Neuron (in vitro differentiated cells): ENCODE data around the gene ABCA4.

Experiments
- H2AFZ ChIP-seq: one replicate; pipeline ENCODE4 v1.6.1; 2013; ENCODE audit warnings: low read depth, mild to moderate bottlenecking, inconsistent platforms, low read length, moderate library complexity
- H3K27me3 ChIP-seq: one replicate; pipeline ENCODE4 v1.6.1; 2013; ENCODE audit warnings: low read length; ENCODE audit not compliant: insufficient read depth
- H3K36me3 ChIP-seq: one replicate; pipeline ENCODE4 v1.6.1; 2013; ENCODE audit warnings: low read length; ENCODE audit not compliant: insufficient read depth
- H3K4me1 ChIP-seq: one replicate; pipeline ENCODE4 v1.6.1; 2013; ENCODE audit warnings: low read length; ENCODE audit not compliant: insufficient read depth
- H3K4me3 ChIP-seq: 2 replicates; pipeline ENCODE4 v1.5.1; 2013; ENCODE audit warnings: mild to moderate bottlenecking, low read length, moderate library complexity
- H3K9me3 ChIP-seq: one replicate; pipeline ENCODE4 v1.6.1; 2013; ENCODE audit warnings: low read length

The ABCA4 gene

DNA sequence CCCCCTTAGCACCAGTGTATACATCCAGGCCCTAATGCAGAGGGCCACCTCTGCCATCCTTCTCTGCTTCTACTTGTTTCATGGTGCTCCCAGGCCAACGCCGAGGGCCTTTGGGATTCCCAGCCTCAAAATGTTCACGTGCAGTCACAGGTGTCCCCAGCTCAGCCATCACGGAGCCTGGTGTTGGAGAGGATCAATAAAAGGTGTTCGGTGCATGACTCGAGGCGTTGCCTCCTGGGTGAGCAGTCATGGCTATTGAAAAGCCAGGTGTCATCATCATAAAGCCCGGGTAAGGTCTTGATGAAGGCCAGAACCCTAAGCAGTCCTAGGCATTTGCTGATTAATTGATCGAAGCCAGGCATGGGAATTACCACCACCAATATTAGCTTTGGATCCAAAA lies 76.1 kb downstream of the ABCA4 start:
- Histone ChIP-seq H3K36me3 (no peaks in the 10 kb centered on the region), H3K27me3 (no peaks in the 10 kb centered on the region)

DNA sequence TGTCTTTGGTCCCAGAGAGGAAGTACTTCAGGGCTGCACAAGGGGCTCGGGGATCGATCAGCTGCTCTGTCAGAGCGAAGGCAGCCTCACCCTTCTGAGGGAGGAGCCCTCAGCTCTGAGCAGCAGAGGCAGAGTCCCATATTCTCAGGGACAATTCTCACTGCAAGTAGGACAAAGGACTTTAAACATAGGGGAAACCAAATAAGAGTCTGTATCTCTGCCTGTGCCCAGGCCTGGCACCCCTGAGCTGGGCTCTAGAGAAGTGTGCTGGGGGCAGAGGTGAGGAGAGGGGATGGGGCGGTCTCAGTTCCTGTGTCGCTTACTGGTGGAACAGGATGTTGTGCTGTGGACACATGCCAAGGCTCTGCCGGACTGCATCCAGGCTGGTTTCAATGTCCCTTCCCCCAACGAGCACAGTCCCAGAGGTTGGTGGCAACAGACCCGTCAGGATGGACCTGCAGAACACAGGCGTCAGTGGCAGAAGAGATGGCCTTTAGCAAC lies 76.6 kb downstream of the ABCA4 start:
- no peak overlapping the region for H3K4me3 ChIP-seq
- no peaks in the 10 kb centered on the region for H3K9me3 ChIP-seq
- H3K4me1 ChIP-seq, result no peaks in the 10 kb centered on the region
- no peak overlapping the region for H2AFZ ChIP-seq
- H3K27me3 ChIP-seq, result no peaks in the 10 kb centered on the region
- no peaks in the 10 kb centered on the region for H3K36me3 ChIP-seq

More for the DNA sequence above, 76.1 kb downstream of the ABCA4 start:
- H3K9me3 ChIP-seq, result no peaks in the 10 kb centered on the region
- H2AFZ ChIP-seq, result no peak overlapping the region
- H3K4me3 ChIP-seq, result no peak overlapping the region
- H3K4me1 ChIP-seq, result no peaks in the 10 kb centered on the region

DNA sequence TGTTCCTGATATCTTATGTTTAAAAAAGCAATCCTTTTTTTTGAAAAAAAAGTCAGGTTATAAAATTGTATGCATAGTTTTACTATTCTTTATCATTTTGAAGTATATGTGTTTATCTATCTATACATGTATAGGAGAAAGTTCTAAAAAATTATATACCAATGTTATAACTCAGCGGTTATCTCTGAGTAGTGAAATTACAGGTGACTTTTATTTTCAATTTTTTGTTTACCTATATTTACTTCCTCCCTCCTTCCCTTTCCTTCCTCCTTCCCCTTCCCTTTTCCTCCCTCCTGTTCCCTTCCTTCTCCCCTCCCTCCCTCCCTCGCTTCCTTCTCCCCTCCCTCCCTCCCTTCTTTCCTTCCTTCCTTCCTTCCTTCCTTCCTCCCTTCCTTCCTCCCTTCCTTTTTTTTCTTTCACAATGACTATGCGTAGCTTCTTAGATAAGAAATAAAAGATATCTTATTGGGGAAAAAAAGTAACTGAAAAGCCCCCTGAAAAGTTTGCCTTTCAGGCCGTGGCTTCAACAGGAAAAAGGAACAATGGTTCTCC lies 77.1 kb downstream of the ABCA4 start:
- Histone ChIP-seq H3K9me3 (no peaks in the 10 kb centered on the region), H3K4me1 (no peaks in the 10 kb centered on the region), H3K4me3 (no peak overlapping the region), H2AFZ (no peak overlapping the region), H3K27me3 (no peaks in the 10 kb centered on the region), H3K36me3 (no peaks in the 10 kb centered on the region)

DNA sequence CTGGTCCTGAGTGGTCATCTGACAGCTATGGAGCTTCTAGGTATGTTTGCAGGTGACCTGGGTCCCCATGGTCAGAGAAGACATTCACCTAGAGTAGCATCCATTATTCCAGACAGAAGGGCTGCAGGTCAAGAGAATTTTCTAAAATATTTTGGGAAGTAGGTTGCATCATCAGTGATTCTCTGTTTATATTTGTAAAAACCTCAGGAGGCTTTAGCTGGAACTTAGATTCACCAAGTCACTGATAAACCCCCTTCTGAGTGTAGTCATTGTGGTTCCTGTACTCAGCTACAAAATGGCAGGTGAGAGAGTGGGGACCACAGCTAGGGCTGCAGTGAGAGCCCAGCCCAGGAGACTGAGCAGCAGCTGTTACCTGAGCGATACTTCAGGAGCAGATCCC lies 78.6 kb downstream of the ABCA4 start:
- H3K4me1 ChIP-seq, result peaks cover 5% of the 10 kb centered on the region
- no peaks in the 10 kb centered on the region for H3K36me3 ChIP-seq
- H3K9me3 ChIP-seq, result no peaks in the 10 kb centered on the region
- no peak overlapping the region for H3K4me3 ChIP-seq
- H2AFZ ChIP-seq, result no peak overlapping the region
- H3K27me3 ChIP-seq, result peaks cover 2% of the 10 kb centered on the region

DNA sequence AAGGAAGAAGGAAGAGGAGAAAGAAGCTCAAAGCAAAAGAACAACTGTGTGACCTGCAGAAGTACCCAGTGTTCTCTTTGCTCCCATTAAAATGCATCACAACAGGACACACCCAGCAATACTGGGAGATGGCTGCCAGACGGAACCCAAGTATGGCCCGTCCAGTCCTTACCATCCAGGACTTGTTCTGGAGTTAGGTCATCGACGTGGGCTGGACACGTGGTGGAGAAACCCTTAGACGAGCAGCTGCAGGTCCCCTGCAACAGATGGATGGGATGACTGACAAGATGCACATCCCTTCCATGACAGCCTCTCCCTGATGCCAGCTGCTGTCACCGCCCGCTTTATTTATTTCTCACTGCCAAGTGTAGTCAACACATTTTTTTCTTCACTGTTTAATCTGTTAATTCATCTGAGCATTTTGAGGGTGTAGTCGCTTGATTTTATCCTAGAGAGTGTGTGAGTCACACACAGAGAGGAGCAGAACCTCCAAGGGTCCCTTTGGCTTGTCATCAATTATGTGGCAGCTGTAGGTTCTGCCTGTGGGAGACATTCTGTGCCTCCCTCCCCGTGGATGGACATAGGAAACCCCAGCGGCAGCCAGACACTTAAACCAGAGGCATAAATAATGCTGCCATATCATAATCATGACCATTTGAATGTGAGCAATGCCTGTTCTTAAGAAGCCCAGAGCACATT lies 80.9 kb downstream of the ABCA4 start:
- Histone ChIP-seq H3K9me3 (no peaks in the 10 kb centered on the region), H3K27me3 (peaks cover 4% of the 10 kb centered on the region), H3K36me3 (no peaks in the 10 kb centered on the region), H3K4me3 (no peak overlapping the region), H2AFZ (no peak overlapping the region), H3K4me1 (peaks cover 5% of the 10 kb centered on the region)

DNA sequence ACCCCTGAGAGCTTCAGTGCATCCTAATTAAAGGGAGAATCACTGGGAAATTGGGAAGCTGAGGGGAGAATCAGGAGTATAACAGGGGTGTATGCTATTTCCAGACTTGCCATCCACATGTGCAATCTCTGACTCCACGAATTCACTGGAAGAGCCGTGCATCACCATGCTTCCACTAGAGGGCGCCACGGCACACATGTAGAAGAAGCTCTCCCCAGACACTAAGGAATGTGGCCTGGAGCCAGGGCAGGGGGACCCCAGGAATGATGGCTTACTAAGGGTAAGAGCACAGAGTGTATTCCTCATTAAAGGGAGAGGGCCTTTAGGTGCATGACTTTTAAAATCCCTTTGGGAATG lies 81.5 kb downstream of the ABCA4 start:
- no peak overlapping the region for H3K4me3 ChIP-seq
- peaks cover 4% of the 10 kb centered on the region for H3K27me3 ChIP-seq
- H3K4me1 ChIP-seq, result peaks cover 5% of the 10 kb centered on the region
- no peaks in the 10 kb centered on the region for H3K36me3 ChIP-seq
- no peak overlapping the region for H2AFZ ChIP-seq
- H3K9me3 ChIP-seq, result no peaks in the 10 kb centered on the region

DNA sequence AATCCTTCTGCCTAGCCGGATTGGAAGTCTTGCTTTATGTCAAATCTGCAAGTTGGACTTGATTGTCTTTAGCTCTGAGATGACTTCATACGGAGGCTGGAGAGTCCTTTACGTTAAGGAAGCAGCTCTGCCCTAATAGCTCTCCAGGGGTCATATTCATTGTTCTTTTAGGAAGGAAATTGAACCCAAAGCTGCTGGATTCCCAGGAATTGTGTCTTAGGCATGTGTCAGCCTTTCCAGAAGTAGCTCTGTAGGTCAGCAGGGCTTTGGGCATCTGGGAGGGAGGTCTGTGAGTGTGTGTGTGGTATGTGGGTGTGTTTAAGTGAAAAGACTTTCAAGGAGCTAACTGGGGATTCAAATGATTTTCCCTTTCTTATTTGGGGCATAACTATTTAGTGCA lies 82.4 kb downstream of the ABCA4 start:
- Histone ChIP-seq H3K27me3 (peaks cover 4% of the 10 kb centered on the region), H3K36me3 (no peaks in the 10 kb centered on the region), H3K4me1 (peaks cover 5% of the 10 kb centered on the region), H2AFZ (no peak overlapping the region), H3K9me3 (no peaks in the 10 kb centered on the region), H3K4me3 (no peak overlapping the region)

DNA sequence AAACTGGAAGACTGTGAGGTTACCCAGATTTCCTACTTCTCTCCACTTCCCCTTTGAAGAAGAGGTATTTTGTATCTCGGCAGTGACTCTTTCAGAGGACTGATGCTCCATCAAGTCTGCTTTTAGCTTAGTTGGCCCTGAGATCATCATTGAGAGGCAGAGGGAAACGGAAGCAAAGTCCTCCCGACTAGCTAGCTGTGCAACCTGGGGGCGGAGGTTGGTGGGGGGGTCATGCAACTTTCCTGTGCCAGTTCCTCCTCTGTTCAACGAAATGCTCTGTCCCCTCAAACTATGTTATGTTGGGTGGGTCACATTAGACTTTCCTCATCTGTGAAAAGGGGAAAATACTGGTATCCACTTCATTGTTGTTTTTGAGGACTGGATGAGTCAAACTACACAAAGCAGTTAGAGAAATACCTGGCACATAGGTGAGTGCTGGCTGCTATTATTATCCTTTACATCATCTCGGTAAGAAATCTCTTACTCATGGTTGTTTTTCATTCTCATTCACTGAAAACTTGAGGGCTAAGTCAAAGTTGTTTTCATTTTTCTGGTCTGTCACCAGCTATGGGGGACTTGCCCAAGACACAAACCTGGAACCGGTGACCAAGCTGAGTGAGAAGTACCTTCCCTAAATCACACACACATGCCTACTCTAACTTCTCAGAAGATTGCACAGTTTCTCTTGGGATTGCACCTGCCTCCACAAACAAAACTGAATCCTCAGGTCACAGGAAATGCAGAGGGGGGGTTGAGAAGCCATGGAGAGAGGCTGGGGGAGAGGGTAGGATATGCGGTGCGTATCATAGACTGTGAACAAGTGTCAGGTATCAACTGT lies 83.3 kb downstream of the ABCA4 start:
- Histone ChIP-seq H3K4me3 (no peak overlapping the region), H2AFZ (no peak overlapping the region), H3K27me3 (peaks cover 4% of the 10 kb centered on the region), H3K9me3 (no peaks in the 10 kb centered on the region), H3K36me3 (no peaks in the 10 kb centered on the region), H3K4me1 (peaks cover 5% of the 10 kb centered on the region)

DNA sequence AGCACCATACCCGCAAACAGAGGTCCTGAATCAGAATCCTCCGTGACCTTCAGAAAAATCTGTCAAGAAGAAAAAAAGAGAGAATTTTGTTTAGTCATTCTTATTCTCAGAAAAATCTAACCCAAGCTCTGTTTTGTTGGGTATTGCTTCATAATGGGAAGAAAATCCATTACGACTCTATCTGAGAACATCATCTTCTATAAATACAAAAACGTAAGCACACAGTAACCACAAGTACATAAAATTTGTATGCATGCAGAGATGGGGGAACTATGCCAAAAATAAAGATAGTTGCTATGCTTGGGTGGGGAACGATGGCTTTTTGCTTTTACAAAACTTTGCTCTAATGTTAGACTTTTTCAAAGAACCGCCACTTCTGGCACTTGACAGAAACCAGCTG lies 84.2 kb downstream of the ABCA4 start:
- no peak overlapping the region for H3K4me3 ChIP-seq
- peaks cover 4% of the 10 kb centered on the region for H3K27me3 ChIP-seq
- no peaks in the 10 kb centered on the region for H3K36me3 ChIP-seq
- peaks cover 5% of the 10 kb centered on the region for H3K4me1 ChIP-seq
- no peak overlapping the region for H2AFZ ChIP-seq
- H3K9me3 ChIP-seq, result no peaks in the 10 kb centered on the region

DNA sequence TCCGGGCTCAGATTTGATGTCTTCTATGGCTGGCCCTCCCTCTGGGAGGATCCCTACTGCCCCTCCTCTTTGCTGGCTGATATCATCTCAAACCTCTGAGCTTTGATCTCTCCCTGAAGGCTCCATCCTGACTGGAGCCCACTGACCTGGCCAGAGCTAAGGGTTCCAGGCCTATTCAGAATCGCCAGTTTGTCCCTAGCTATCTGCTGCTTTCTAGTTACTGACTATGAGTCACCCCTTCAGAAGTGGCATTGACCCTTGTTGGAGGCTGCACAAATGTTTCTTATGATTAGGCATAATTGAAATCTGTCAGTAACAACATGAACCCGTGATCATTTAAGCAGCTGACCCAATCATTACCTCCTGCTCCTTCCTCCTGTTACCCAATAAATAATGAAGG lies 87.1 kb downstream of the ABCA4 start:
- Histone ChIP-seq H3K4me1 (peaks cover 5% of the 10 kb centered on the region), H2AFZ (no peak overlapping the region), H3K36me3 (no peaks in the 10 kb centered on the region), H3K27me3 (peaks cover 4% of the 10 kb centered on the region), H3K9me3 (no peaks in the 10 kb centered on the region), H3K4me3 (no peak overlapping the region)

DNA sequence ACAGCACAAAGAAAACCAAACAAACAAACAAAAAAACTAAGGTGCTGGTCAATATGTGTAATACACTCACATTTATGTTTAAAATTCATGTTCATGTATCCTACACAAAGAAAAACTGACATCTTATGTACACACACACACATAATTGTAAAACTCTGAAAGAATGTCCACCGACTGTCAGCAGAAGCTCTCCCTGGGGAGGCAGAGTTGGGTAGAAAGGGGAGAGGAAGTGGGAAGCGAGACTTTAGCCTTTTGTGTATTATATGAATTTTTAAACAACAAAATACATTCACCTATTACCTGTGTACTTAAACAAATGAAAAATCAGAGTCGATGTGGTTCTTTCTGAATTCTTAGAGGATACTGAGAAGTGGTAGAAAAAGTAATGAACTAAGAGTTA lies 88.3 kb downstream of the ABCA4 start:
- H2AFZ ChIP-seq, result no peak overlapping the region
- no peak overlapping the region for H3K4me3 ChIP-seq
- H3K9me3 ChIP-seq, result no peaks in the 10 kb centered on the region
- no peaks in the 10 kb centered on the region for H3K36me3 ChIP-seq
- no peaks in the 10 kb centered on the region for H3K4me1 ChIP-seq
- H3K27me3 ChIP-seq, result peaks cover 4% of the 10 kb centered on the region

DNA sequence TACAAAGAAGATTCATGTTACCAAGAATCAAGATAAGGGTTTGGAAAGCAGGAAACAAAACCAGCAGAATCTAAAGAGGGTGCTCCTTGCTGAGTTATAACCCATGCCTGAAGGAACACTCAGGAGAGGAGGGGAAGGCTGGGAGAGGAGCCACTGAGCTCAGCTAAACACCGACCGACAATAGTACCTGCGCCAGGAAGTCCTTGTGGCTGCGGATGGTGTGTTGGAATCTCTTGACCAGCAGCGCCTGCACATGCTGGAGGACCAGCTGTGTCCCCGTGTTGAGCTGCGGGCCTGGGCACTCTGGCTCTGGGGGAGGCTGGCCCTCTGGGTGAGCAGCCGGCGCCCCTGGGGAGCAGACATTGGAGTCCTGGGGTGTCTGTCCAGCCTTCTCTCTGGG lies 89.4 kb downstream of the ABCA4 start:
- Histone ChIP-seq H3K27me3 (no peaks in the 10 kb centered on the region), H3K4me3 (no peak overlapping the region), H3K9me3 (no peaks in the 10 kb centered on the region), H3K4me1 (no peaks in the 10 kb centered on the region), H2AFZ (no peak overlapping the region), H3K36me3 (no peaks in the 10 kb centered on the region)

DNA sequence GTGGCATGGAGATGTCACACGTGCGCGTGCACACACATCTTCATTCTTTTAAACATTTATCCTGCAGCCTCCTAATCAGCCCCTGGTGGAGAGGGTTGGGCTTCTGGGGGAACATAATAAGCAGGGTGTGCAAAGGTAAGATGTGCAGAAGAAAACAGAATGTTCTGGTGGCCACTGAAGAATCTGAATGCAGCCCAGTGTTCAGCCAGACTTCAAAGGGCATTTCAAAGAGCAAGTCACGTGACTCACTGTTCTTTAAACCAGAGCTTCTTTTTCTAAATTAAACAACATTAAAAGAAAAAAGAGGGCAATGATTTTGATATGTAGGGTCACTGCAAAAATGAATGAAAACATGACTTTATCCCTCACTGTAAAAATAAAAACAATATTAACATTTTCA lies 89.8 kb downstream of the ABCA4 start:
- H3K4me3 ChIP-seq, result no peak overlapping the region
- no peaks in the 10 kb centered on the region for H3K27me3 ChIP-seq
- no peaks in the 10 kb centered on the region for H3K4me1 ChIP-seq
- H3K9me3 ChIP-seq, result no peaks in the 10 kb centered on the region
- H2AFZ ChIP-seq, result no peak overlapping the region
- H3K36me3 ChIP-seq, result no peaks in the 10 kb centered on the region
